HUDEP-2 (cell line): ENCODE data around the gene CHFR.
"Not testable (repeated sequence)": the region's sequence is repeated elsewhere in the genome, so short reads cannot be mapped to it uniquely, and the experiment has no call there.

Source experiments
- DNase-seq, 76 experiments: peaks; one replicate each; lab custom pipeline; 2025; ENCODE audit not compliant: unreplicated experiment in 76 of 76; lab: John Stamatoyannopoulos, UW

Gene CHFR

GRCh38 chr12:132842449-132843045, 44.9 kb downstream of the CHFR start:
- DNase-seq: no peak

GRCh38 chr12:132841151-132841550, 46.3 kb downstream of the CHFR start:
- DNase-seq: no peak

- DNase-seq: no peak
Observed at GRCh38 chr12:132840536-132840935, 46.9 kb downstream of the CHFR start.

GRCh38 chr12:132839558-132840235, 47.7 kb downstream of the CHFR start:
- no peak for DNase-seq

- no peak for DNase-seq
Observed at GRCh38 chr12:132838410-132839080, 48.9 kb downstream of the CHFR start.

- no peak for DNase-seq
Observed at GRCh38 chr12:132837693-132838409, 49.6 kb downstream of the CHFR start.

GRCh38 chr12:132836795-132837331, 50.5 kb downstream of the CHFR start:
- DNase-seq: no peak

- not testable (repeated sequence) for DNase-seq
Observed at GRCh38 chr12:132836230-132836629, 51.2 kb downstream of the CHFR start.

GRCh38 chr12:132835076-132836025, 52.1 kb downstream of the CHFR start:
- DNase-seq: peak in 34 of 76 experiments; percentile 4 to 61 (median 21)

- DNase-seq: no peak
Observed at GRCh38 chr12:132834181-132834711, 53.2 kb downstream of the CHFR start.

GRCh38 chr12:132833341-132833740, 54.1 kb downstream of the CHFR start:
- DNase-seq: no peak

GRCh38 chr12:132831771-132832170, 55.6 kb downstream of the CHFR start:
- no peak for DNase-seq

GRCh38 chr12:132828706-132829534, 58.5 kb downstream of the CHFR start, which contains the start of gene GOLGA3:
GOLGA3 (minus strand) TSS chr12:132828869; CDS start chr12:132822128, 6,741 bp downstream.
- DNase-seq: peak in 75 of 76 experiments; percentile 41 to 89 (median 80)

- DNase-seq: peak in 29 of 76 experiments; percentile 4 to 58 (median 30)
Observed at GRCh38 chr12:132827763-132828703, 59.4 kb downstream of the CHFR start.

GRCh38 chr12:132825861-132826260, 61.5 kb downstream of the CHFR start:
- no peak for DNase-seq

GRCh38 chr12:132825089-132825488, 62.3 kb downstream of the CHFR start:
- no peak for DNase-seq

- no peak for DNase-seq
Observed at GRCh38 chr12:132824053-132824452, 63.4 kb downstream of the CHFR start.
